H1 (cell line): ENCODE data around the gene CYP4A22. TPM values are rescaled to one million over a fixed set of nuclear protein-coding genes. Genes with fewer than 3 reads are reported as not detected.

Source experiments
- CTCF ChIA-PET: fragments of 300-600 bp; sonication (Branson Sonifier 250); formaldehyde crosslinking; loops from one replicate; lab custom pipeline; 2021; ENCODE audit not compliant: partially characterized antibody; lab: Charles Lee
- POLR2A ChIA-PET: fragments of 300-600 bp; sonication (Branson Sonifier 250); formaldehyde crosslinking; loops from one replicate; lab custom pipeline; 2021; ENCODE audit warnings: inconsistent platforms; ENCODE audit not compliant: partially characterized antibody; lab: Charles Lee
- DNase-seq, 2 experiments: peaks; one replicate each; pipeline versions ENCODE4 v3.0.0 to v3.0.0-alpha.2; 2010 to 2022; ENCODE audit warnings: low spot score in 2 of 2, low read depth in 1 of 2, mixed read lengths in 1 of 2
- FAIRE-seq: peaks from 2 replicates; lab custom pipeline; 2011; peaks lifted over from hg19 to GRCh38; lab: Jason Lieb, UNC
- H2AFZ ChIP-seq: 2 replicates; pipeline ENCODE4 v1.8.1; 2012; ENCODE audit warnings: low read length, inconsistent platforms
- H2AK5ac ChIP-seq: 2 replicates; pipeline ENCODE4 v1.6.1; 2013; ENCODE audit warnings: low read depth, low read length
- H2BK120ac ChIP-seq: replicated peaks from 2 replicates; pipeline ENCODE3; 2013; ENCODE audit warnings: low read depth, low read length, inconsistent platforms
- H2BK12ac ChIP-seq: 2 replicates; pipeline ENCODE4 v1.6.1; 2013; ENCODE audit warnings: low read depth, low read length
- H2BK15ac ChIP-seq: 2 replicates; pipeline ENCODE4 v1.6.1; 2013; ENCODE audit warnings: low read length
- H2BK20ac ChIP-seq: 2 replicates; pipeline ENCODE4 v1.6.1; 2013; ENCODE audit warnings: low read length
- H2BK5ac ChIP-seq: 2 replicates; pipeline ENCODE4 v1.6.1; 2013; ENCODE audit warnings: low read depth, low read length
- H3K14ac ChIP-seq: 2 replicates; pipeline ENCODE4 v1.6.1; 2013; ENCODE audit warnings: inconsistent platforms; ENCODE audit not compliant: insufficient read length
- H3K18ac ChIP-seq: 2 replicates; pipeline ENCODE4 v1.6.1; 2013; ENCODE audit warnings: low read length; ENCODE audit errors: extremely low read depth
- H3K23ac ChIP-seq: 2 replicates; pipeline ENCODE4 v1.6.1; 2013; ENCODE audit warnings: inconsistent platforms; ENCODE audit not compliant: insufficient read length
- H3K23me2 ChIP-seq: 2 replicates; pipeline ENCODE4 v1.6.1; 2013; ENCODE audit warnings: low read depth, low read length
- H3K27ac ChIP-seq: 2 replicates; pipeline ENCODE4 v1.6.1; 2011; ENCODE audit warnings: low read depth, low read length, inconsistent platforms
- H3K27me3 ChIP-seq, 4 experiments: replicated peaks in 1 of 4; 1 replicate in 1 of 4; 2 replicates in 3 of 4; pipeline versions ENCODE4 v1.6.1 to v1.8.1; 2011 to 2013; ENCODE audit warnings: low read length in 3 of 4, mild to moderate bottlenecking in 3 of 4, inconsistent platforms in 2 of 4, mixed read lengths in 2 of 4, moderate library complexity in 1 of 4; ENCODE audit not compliant: control insufficient read depth in 3 of 4, insufficient read depth in 3 of 4; ENCODE audit errors: extremely low read depth in 1 of 4
- H3K36me3 ChIP-seq, 4 experiments: 2 replicates each; pipeline versions ENCODE4 v1.6.1 to v1.8.1; 2011 to 2013; ENCODE audit warnings: mild to moderate bottlenecking in 4 of 4, low read length in 3 of 4, moderate library complexity in 2 of 4, control low read depth in 1 of 4, inconsistent platforms in 1 of 4; ENCODE audit not compliant: insufficient read depth in 4 of 4, control insufficient read depth in 2 of 4
- H3K4ac ChIP-seq: replicated peaks from 2 replicates; pipeline ENCODE3; 2013; ENCODE audit warnings: low read length, low read depth, mixed read lengths, inconsistent platforms; ENCODE audit not compliant: insufficient read length
- H3K4me1 ChIP-seq, 4 experiments: replicated peaks in 1 of 4; 1 replicate in 1 of 4; 2 replicates in 3 of 4; pipeline versions ENCODE4 v1.6.1 to v1.8.1; 2011 to 2013; ENCODE audit warnings: low read length in 3 of 4, inconsistent platforms in 2 of 4, mixed read lengths in 1 of 4; ENCODE audit not compliant: insufficient read depth in 4 of 4, control insufficient read depth in 3 of 4
- H3K4me2 ChIP-seq, 2 experiments: 2 replicates each; pipeline versions ENCODE4 v1.6.1 to v1.8.1; 2011 to 2013; ENCODE audit warnings: low read depth in 2 of 2, low read length in 2 of 2, control low read depth in 1 of 2, inconsistent platforms in 1 of 2, mild to moderate bottlenecking in 1 of 2; ENCODE audit not compliant: insufficient read depth in 1 of 2
- H3K4me3 ChIP-seq, 4 experiments: fragments of 200-600, 300-600 bp in 1 of 4; sonication (generic), shearing (Covaris generic), sonication (Bioruptor Twin) in 1 of 4; 2 replicates each; pipeline versions ENCODE4 v1.5.1 to v1.8.1; 2011 to 2016; ENCODE audit warnings: low read length in 4 of 4, low read depth in 3 of 4, control low read depth in 2 of 4, inconsistent platforms in 2 of 4, mild to moderate bottlenecking in 2 of 4, mixed read lengths in 1 of 4, moderate library complexity in 1 of 4; ENCODE audit not compliant: insufficient read depth in 2 of 4; ENCODE audit errors: extremely low read depth in 1 of 4
- H3K56ac ChIP-seq: replicated peaks from 2 replicates; pipeline ENCODE3; 2013; ENCODE audit warnings: low read depth, mild to moderate bottlenecking, mixed read lengths, low read length, inconsistent platforms; ENCODE audit not compliant: insufficient read length
- H3K79me1 ChIP-seq: 2 replicates; pipeline ENCODE4 v1.6.1; 2013; ENCODE audit warnings: low read depth, low read length, control low read depth
- H3K79me2 ChIP-seq, 2 experiments: 2 replicates each; pipeline versions ENCODE4 v1.6.1 to v1.8.1; 2012 to 2013; ENCODE audit warnings: low read length in 2 of 2, mild to moderate bottlenecking in 2 of 2, inconsistent platforms in 1 of 2; ENCODE audit not compliant: insufficient read depth in 2 of 2, control insufficient read depth in 1 of 2
- H3K9ac ChIP-seq, 4 experiments: replicated peaks in 1 of 4; 1 replicate in 1 of 4; 2 replicates in 3 of 4; pipeline versions ENCODE4 v1.6.1 to v1.8.1; 2011 to 2013; ENCODE audit warnings: low read depth in 3 of 4, low read length in 3 of 4, control low read depth in 2 of 4, mild to moderate bottlenecking in 2 of 4, moderate library complexity in 2 of 4, inconsistent platforms in 1 of 4; ENCODE audit errors: extremely low read depth in 1 of 4
- H3K9me3 ChIP-seq, 2 experiments: 2 replicates each; pipeline versions ENCODE4 v1.6.1 to v1.8.1; 2012 to 2013; ENCODE audit warnings: mild to moderate bottlenecking in 2 of 2, moderate library complexity in 2 of 2, control low read depth in 1 of 2, inconsistent platforms in 1 of 2, low read depth in 1 of 2, low read length in 1 of 2, mixed read lengths in 1 of 2; ENCODE audit not compliant: insufficient read depth in 2 of 2
- H4K20me1 ChIP-seq, 2 experiments: replicated peaks in 1 of 2; 2 replicates each; pipeline versions ENCODE3 to v1.8.1; 2011 to 2013; ENCODE audit warnings: inconsistent platforms in 2 of 2, low read length in 2 of 2, mild to moderate bottlenecking in 1 of 2; ENCODE audit not compliant: insufficient read depth in 2 of 2, control insufficient read depth in 1 of 2
- H4K5ac ChIP-seq: 2 replicates; pipeline ENCODE4 v1.6.1; 2013; ENCODE audit warnings: low read length, low read depth, mixed read lengths, inconsistent platforms; ENCODE audit not compliant: insufficient read length
- H4K8ac ChIP-seq: 2 replicates; pipeline ENCODE4 v1.8.0; 2013; ENCODE audit warnings: mild to moderate bottlenecking, moderate library complexity, low read length, inconsistent platforms; ENCODE audit not compliant: insufficient read depth; ENCODE audit errors: extremely low read depth
- H4K91ac ChIP-seq: replicated peaks from 2 replicates; pipeline ENCODE3; 2013; ENCODE audit warnings: low read length, mixed read lengths, inconsistent platforms; ENCODE audit not compliant: insufficient read length
- E2F6 ChIP-seq: IDR thresholded peaks from 2 replicates; pipeline ENCODE4 v1.6.1; 2012; ENCODE audit warnings: inconsistent platforms
- EP300 ChIP-seq, 2 experiments: IDR thresholded peaks; 1 replicate in 1 of 2; 2 replicates in 1 of 2; pipeline ENCODE4 v1.6.1; 2011 to 2012; ENCODE audit warnings: low read depth in 2 of 2, low read length in 2 of 2, mild to moderate bottlenecking in 2 of 2, borderline replicate concordance in 1 of 2, inconsistent platforms in 1 of 2, moderate library complexity in 1 of 2
- SIX5 ChIP-seq: IDR thresholded peaks from 2 replicates; pipeline ENCODE4 v1.6.1; 2011; ENCODE audit warnings: mild to moderate bottlenecking, low read depth, low read length
- SRF ChIP-seq: IDR thresholded peaks from 2 replicates; pipeline ENCODE4 v1.6.1; 2011; ENCODE audit warnings: mild to moderate bottlenecking, low read depth, low read length, moderate library complexity
- WGBS, 2 experiments: shearing (Covaris generic) in 1 of 2; methylation state at CpG; one replicate each; pipeline versions ENCODE4 v1.1.6 to v1.1.7; 2013 to 2015; ENCODE audit warnings: low lambda C conversion rate in 2 of 2, mixed read lengths in 2 of 2, inconsistent platforms in 1 of 2, low coverage in 1 of 2, missing lambda C conversion rate in 1 of 2; ENCODE audit not compliant: insufficient replicate concordance in 2 of 2, insufficient coverage in 1 of 2, insufficient read length in 1 of 2; ENCODE audit errors: extremely low coverage in 1 of 2, missing lambda C conversion rate in 1 of 2; 5-methylcytosine and 5-hydroxymethylcytosine counted together
- polyA plus RNA-seq, 7 experiments: library from polyadenylated mRNA; depleted of rRNA in 3 of 7; stranded (reverse) in 5 of 7; unstranded in 2 of 7; fragments of >200 nt in 5 of 7; fragments of 200-250 nt in 2 of 7; gene quantifications; 1 replicate in 5 of 7; 2 replicates in 1 of 7; 4 replicates in 1 of 7; pipeline versions ENCODE4 v1.2.1 to v1.2.3, GENCODE V29; 2011 to 2013; ENCODE audit warnings: missing spikeins in 2 of 7, mixed read lengths in 2 of 7
- total RNA-seq: library from RNA; stranded (reverse); fragmentation: NEBNext Ultra II Directional; extraction: Animal tissue kit (Norgen Biotek cat#: 25700); gene quantifications from 2 replicates; pipeline ENCODE4 v1.2.1, GENCODE V29; 2021

Gene CYP4A22
- total and polyA plus RNA-seq, 2 of the 8 experiments (the other 6 are each of a cell fraction or from before 2014, with no cell fraction given) = not detected

GRCh38 chr1:47188791-47189785 is 51.8 kb downstream of the CYP4A22 start:
- Histone ChIP-seq H3K23me2 (peaks cover 5% of the 10 kb centered on the region; the same call in 1 of the 2 replicates), H3K4me3 (no peak overlapping the region), H4K5ac (no peak overlapping the region), H2BK5ac (no peak overlapping the region), H3K27ac (no peak overlapping the region), H4K20me1 (no peaks in the 10 kb centered on the region), H3K9me3 (no peaks in the 10 kb centered on the region), H3K79me1 (no peaks in the 10 kb centered on the region), H3K79me2 (no peaks in the 10 kb centered on the region), H2AFZ (no peak overlapping the region), H3K9ac (no peak overlapping the region), H2AK5ac (no peak overlapping the region), H2BK20ac (no peak overlapping the region), H3K56ac (no peak overlapping the region), H3K14ac (no peak overlapping the region), H2BK15ac (0 out of 2 replicates have a peak overlapping the region, but pooled peaks have one; percentile 10), H3K4ac (no peak overlapping the region), H3K36me3 (no peaks in the 10 kb centered on the region), H4K91ac (no peak overlapping the region), H3K18ac (no peak overlapping the region), H3K4me1 (peaks cover 5 to 20% (median 11%) of the 10 kb centered on the region in 4 experiments), H2BK12ac (no peak overlapping the region), H4K8ac (no peak overlapping the region; the same call in 1 of the 2 replicates), H2BK120ac (no peak overlapping the region), H3K4me2 (no peak overlapping the region), H3K27me3 (peaks cover 0 to 6% (median 3%) of the 10 kb centered on the region in 4 experiments; a peak in 3 of 7 replicates), H3K23ac (no peak overlapping the region)
- peak in 1 of 2 experiments; percentile 11 for DNase-seq
- 80% methylated on average over 6 of the region's 7 CpGs; no CpG with 5 or more reads in 1 of the 2 experiments for WGBS, 2 experiments
- CTCF ChIA-PET = interaction anchor here (1.1 to 14.4 kb wide), 5 partner anchors 8 to 75 kb away, joined by 3 to 207 read pairs (median 153); no protein-coding TSS in a partner anchor
- POLR2A ChIA-PET = interaction anchor here (0.8 to 1.5 kb wide), 2 partner anchors 8 to 10 kb away, joined by 3 to 4 read pairs; no protein-coding TSS in a partner anchor
- no peak for FAIRE-seq
- TF ChIP-seq SRF = no peak
- TF ChIP-seq EP300 (IDR thresholded peaks at IDR 0.05; ENCODE audit: borderline replicate concordance in 1 of 2, low read depth in 2 of 2, low read length in 2 of 2) = no peak
- TF ChIP-seq SIX5 = no peak
- TF ChIP-seq E2F6 = no peak
